GM21526 (cell line): Measurements from ENCODE around the gene OR10Z1.

Source experiments
- ATAC-seq: cut with Tn5 transposase; IDR thresholded peaks from one replicate; pipeline ENCODE4 v1.9.1; 2021; ENCODE audit warnings: moderate library complexity; ENCODE audit not compliant: unreplicated experiment, low FRiP score

The OR10Z1 gene, protein sequence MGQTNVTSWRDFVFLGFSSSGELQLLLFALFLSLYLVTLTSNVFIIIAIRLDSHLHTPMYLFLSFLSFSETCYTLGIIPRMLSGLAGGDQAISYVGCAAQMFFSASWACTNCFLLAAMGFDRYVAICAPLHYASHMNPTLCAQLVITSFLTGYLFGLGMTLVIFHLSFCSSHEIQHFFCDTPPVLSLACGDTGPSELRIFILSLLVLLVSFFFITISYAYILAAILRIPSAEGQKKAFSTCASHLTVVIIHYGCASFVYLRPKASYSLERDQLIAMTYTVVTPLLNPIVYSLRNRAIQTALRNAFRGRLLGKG

DNA sequence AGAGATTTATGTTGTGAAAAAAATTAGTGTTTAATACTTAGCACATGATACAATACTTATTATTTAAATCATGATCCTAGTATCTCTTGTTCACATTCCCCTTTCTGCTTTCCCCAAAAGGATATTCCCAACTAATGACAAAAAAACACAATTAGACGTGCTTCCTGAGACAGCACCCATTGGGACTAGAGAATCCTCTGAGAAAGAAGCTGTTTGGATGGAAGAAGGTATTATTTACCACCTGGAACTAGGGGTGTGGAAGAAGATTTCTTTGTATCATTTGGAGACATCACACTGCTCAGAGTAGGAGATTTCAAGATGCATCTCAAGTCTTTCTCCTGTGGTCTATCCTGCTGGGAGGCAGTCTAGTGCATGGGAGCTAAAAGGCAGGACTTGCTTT is at the start of gene OR10Z1:
OR10Z1 (plus strand) TSS at position 301 of the 400 bp plus-strand sequence. CDS start 1,171 bp downstream, outside the sequence.
- ATAC-seq, result no peak

DNA sequence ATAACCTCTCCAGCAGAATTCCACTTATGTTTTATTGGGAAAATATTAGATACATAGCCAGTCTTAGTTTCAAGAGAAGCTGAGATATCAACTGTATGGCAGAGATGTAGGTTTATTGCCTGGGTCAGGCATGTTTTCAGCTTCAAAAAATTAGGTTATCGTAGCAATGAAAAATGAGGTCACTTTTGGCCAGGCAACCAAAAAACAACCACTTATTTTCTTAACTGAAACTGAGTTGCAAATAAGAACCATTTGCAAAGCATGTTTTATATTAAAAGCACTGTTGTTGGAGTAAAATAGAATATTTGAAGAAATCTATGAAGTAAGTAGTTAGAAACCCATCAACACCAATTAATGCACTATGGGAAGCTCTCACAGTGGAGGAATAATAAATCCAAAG is 45.4 kb upstream of the OR10Z1 start:
- ATAC-seq, result no peak

DNA sequence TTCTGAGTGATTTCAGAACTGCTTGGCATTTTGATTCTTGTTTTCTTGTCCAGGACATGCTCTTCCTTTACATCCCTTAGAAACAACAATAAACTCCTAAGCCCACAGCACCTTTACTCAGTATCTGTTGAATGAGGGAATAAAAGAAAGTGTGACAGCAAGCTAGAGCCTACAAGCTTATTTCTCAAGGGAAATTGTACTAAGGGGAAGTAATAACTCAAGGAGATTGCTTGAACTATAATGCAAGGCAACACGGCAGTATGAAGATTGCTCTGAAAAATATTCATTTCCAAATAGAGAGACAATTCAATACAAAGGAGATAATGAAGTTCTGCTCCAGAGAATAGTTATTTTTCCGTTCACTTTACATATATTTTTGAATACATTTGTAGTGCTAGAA is 41.2 kb upstream of the OR10Z1 start:
- no peak for ATAC-seq

DNA sequence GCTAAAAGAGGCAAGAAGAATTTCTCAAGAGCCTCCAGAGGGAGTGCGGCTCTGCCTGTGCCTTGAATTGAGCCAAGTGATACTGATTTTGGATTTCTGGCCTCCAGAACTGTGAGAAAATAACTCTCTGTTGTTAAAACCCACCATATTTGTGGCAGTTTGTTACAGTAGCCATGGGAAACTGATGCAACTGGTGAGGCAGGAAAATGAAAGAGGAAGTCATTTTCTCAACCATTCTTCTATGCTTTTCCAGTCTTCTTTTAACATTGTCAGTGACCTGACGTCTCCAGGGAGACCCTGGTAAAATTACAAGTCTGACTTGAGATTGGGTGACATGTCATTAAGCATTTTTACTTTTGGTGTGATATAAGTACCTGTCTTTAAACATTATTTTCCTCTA is 40.5 kb upstream of the OR10Z1 start:
- ATAC-seq, result no peak

DNA sequence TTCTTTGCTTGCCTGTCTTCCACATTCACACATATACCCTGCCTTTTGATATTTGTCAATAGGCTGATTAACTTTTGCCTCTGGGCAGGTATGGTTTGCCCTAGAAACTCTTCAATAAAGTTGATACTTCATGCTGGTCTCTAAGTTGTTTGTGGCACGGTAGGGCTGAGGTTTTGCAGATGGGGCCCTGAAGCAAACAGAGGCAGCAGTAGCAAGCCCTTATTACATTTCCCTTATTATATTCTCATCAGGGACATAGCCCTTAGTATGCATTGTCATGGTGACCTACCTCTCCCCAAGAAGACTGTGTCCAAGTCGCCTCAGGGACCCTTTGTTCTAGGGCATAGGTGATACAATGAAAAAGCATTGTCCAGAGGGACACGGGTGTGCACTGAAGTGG is 34.6 kb upstream of the OR10Z1 start, which contains the start of gene OR6P1:
OR6P1 (minus strand) TSS at position 101 of the 400 bp plus-strand sequence. CDS start 6,976 bp downstream, outside the sequence.
- no peak for ATAC-seq

DNA sequence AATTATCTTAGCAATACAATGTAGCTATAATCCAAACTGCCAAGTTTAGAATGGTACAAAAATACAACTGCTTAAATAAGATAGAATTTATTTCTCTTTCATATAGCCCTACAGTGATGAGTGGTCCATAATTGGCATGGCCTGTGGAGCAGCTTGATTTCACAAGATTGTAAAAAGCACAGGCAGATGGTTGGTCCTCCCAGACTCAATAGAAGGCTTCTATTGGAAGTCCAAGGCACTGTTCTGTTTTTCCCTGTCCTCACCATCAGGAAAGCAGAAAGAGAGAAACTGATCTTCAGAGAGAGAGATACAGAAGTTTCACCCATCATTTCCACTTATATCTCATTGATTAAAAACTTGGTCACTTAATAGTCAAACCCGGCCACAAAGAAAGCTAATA is 32.8 kb upstream of the OR10Z1 start:
- ATAC-seq, result no peak

DNA sequence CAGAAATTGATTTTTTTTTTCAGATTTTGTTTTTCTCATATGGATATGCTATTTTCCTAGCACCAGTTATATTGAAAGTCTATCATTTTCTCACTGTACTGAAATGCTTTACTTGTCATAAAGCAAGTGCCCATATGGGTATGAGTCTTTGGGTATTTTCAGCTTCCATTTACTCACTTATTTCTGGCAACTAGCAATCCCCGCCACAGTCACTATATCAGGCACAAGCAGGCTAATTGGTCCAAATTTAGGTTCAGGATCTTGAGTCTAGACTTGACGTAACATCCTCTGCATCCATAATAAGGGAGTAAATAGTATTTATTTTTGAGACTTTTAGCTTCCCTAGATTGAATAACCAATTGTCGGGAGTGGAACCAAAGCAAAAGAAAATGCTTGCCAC is 27.5 kb upstream of the OR10Z1 start:
- no peak for ATAC-seq

DNA sequence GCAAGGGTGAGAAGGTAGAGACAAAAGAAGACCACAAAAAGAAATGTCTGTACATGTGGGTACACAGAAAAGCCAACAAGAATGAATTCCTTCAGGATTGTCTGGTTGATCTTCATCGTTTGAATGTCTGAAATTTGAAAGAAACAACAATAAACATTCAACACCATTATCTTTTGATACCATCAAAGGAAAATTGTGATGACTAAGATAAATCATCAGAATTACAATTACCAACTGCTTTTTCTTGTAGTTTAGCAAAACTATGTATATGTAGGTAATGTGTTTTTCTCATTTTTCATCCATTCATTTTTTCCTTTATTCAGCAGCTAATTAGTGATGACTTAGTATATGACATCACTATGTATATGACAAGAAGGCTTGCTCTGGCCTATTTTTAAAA is 25.3 kb upstream of the OR10Z1 start, which contains the start of gene OR10X1:
OR10X1 (minus strand) TSS at position 167 of the 400 bp plus-strand sequence; CDS start at position 167, 0 bp downstream.
- ATAC-seq, result no peak

DNA sequence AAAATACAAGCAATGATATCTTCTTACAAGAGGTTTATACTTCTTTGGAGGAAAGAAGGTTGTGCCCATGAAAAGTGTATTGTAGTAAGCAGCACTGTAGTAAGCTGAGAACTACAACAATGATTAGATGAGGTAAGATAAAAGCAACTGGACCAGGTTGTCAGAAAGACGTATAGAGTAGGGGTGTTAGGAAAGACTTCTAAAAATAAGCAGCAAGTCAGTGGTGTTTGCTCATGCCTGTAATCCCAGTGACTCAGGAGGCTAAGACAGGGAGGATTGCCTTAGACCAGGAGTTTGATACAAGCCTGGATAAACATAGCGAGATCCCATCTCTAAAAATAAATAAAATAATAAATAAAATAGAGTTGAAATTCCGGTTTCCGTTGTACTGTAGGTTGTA is 21.1 kb upstream of the OR10Z1 start:
- no peak for ATAC-seq

DNA sequence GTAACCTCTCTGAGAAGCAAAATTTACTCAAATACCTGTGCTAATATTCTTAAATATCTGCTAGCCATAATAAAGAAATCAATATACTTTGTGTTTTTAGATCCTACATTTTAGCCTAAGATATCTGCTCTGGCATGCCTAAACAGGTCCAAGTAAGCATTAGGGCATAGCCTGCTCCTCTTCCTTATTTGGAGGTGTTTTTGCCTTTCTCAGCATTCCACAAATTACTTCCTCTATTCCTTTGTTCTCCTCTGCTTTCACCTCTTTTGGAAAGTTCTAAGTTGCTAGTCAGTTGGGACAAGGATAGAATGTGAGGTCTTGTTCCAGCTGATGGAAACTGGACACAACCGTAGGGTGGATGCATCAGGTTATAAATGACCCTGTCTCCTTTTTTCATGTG is 18.1 kb upstream of the OR10Z1 start:
- ATAC-seq, result no peak

DNA sequence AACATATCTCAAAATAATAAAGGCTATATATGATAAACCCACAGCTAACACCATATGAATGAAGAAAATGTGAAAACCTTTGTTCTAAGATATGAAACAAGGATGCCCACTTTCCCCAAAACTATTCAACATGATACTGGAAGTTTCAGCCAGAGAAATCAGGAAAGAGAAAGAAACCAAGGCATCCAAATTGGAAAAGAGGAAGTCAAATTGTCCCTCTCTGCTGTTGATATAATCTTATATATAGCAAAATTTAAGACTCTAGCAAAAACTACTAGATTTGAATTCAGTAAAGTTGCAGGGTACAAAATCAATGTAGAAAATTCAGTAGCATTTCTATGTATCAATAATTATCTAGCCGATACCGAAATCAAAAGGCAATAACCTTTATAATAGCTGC is 4.3 kb upstream of the OR10Z1 start:
- ATAC-seq, result no peak

DNA sequence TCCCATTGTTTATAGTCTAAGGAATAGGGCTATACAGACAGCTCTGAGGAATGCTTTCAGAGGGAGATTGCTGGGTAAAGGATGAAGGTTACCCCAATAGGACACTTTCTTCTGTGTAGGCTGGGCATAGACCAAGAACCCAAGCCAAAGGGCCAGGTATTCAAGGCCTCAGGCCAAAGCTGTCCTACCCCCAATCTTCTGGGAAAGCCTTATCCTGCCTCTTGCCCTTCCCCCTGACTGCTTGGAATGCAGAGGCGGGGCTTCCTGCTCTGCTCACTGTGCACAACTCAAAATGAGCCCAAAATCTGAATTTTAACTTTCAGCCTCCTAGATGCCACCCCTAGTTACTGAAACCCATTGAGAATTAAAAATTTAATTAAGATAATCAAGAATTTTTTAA is 2.2 kb downstream of the OR10Z1 start:
- no peak for ATAC-seq

DNA sequence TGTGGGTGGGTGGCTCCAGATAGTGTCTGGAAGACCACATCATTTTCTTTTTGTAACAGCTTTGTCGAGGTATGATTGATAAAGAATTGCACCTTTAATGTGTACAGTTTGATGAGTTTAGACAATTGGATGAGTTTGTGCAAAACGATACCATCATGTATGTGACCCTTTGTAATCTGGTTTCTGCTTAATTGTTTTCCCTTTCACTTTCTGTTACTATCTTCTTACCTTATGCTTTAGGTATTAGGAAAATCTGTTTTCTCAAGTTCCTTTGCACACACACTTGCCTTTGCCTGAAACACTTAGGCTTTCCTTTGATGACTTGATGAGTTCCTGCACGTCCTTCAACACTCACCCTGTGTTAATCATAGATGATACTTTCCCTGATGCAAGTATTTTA is 6.8 kb downstream of the OR10Z1 start:
- no peak for ATAC-seq

DNA sequence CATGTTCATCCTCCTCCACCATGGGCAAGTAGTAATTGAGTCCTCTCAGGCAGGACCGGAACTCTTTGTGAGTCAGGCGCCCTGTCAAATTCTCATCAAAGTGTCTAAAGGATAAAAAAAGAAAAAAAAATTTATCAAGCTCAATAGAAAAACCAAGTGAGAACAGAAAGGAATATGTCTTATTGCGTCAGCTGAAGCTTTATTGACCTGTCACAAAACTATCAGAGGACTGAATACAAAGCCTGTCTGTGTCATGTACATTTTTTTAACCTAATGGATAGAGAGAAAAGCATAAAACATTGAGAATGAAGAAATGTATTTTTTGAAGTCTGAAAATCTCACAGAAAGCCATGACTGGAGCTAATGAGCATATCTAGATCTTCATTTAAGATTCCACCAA is 8.7 kb downstream of the OR10Z1 start:
- ATAC-seq, result no peak

DNA sequence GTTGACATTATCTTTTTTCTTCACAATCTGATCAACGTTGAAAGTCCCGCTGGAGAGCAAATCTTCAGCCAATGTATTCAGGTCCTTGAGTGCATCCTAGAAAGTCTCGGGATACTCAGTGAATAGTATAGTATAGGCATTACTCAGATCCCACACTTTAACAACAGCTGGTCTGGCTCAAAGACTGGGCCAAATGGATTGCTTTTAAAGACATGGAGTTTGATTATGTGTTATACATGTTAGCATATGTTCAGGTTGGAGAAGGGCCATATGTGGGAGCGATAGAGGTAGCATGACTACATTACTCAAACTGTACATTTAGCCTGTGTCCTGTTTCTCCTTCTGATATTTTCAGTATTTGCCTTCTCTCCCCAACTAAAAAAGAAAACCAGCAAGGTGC is 33.1 kb downstream of the OR10Z1 start:
- ATAC-seq, result no peak

DNA sequence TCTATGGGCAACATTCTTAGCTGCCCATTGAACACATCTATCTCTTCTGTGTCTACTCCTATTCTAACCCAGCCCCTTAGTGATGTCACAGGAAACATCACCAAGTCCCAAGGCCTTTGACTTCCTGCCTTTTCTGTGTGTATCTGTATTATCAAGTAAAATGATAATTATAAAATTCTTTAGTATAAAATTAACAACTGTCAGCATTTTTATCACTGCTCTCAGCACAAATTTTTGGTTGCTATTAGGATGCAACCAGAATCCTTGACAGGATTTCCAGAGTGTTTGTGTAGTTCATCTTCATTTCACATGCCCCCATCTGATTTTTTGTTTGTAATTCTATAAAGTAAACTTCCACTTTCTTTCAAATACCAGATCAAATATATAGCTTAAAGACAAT is 33.8 kb downstream of the OR10Z1 start:
- no peak for ATAC-seq

DNA sequence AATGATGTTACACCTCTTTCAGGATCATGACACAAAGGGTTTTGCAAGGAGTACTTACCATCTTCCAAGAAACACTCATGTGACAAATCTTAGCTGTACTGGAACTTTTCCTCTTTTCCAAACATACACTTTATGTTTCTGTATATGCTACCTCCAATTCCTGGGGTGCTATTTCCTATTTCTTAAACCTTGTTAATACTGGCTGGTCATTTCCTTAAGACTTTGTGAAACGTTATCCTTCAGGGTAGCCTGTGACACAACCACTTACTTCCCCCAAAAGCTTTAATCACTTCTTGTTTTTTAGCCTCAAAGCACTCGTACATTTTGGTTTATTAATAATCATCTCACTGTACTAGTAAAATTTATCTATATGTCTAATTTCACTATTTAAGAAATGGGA is 39.4 kb downstream of the OR10Z1 start:
- ATAC-seq, result no peak

DNA sequence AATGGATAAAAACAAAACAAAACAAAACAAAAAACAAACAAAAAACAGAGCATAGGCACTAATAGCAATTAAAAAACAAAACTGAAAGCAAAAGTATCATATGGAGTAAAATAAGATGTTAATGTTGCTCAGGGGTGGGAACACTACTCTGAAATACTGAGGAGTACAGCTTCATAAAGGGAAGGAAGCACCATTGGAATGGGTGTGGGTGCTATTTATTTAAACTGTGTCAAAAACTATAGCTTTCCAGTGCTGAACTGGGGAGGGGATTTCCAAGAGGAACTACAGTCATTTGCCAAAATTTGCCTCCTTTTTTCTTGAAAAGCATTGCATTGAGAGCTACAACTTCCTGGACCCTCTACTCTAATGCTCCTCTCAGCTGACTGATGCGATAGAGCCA is 41.4 kb downstream of the OR10Z1 start:
- ATAC-seq, result no peak

DNA sequence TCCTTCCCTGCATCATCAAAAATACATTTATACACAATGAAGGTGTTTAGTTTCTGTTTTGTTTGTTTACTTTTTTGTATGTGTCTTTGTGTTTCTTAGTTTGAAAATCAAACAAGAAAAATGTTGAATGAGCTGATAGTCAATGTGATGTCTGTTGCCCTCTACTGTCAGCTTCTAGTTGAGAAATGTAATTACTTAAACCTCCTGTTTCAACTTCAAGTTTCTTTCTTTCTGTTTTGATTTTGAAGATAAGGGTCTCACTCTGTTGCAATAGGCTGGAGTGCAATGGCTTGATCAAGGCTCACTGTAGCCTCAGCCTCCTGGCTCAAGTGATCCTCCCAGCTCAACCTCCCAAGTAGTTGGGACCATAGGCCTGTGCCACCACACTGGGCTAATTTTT is 44.0 kb downstream of the OR10Z1 start:
- ATAC-seq, result no peak

DNA sequence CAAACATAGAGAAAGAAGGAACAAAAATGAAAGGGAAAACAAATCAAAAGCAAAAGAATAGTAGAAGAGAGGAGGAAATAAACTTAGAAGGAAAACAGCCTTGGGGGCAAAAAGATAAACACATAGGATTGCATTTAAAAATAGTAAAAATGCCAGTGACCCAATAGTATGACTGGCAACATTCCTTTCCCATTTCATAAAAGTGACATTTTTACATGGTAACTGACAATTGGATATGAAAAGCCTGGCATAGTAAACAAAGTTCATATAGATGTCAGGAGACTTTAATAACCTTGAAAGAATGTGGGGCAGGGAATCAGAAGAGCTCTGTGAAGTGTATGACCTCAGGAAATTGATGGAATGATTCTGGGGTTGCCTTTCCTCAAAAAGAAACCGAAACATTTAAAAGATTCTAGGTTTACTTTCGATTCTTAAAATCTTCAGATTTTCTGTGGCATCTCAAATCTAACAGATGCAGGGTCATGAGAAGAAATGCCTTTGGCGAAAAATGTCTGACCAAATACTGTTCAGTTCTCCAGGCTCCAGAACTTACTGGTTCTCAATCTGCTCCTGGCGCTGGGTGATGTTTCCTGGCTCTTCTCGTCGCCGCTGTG is 47.8 kb downstream of the OR10Z1 start:
- no peak for ATAC-seq

DNA sequence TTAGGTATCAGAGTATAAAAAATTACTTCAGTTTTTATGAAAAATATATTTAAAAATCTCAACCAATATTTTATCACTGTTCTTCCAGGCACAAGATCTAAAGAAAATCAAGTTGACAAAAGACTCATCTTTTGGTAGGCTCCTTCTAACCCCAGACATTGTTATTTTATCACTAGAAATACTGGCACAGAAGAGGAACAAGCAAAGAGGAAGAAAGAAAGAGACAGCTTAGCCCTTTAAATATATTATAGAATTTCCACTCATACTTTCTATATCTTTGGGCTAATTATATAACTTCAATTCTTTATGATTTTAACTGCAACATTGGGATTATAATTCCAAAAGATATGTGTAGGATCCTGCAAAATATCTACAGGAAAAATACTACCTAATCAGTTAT is 49.0 kb downstream of the OR10Z1 start:
- ATAC-seq, result no peak

DNA sequence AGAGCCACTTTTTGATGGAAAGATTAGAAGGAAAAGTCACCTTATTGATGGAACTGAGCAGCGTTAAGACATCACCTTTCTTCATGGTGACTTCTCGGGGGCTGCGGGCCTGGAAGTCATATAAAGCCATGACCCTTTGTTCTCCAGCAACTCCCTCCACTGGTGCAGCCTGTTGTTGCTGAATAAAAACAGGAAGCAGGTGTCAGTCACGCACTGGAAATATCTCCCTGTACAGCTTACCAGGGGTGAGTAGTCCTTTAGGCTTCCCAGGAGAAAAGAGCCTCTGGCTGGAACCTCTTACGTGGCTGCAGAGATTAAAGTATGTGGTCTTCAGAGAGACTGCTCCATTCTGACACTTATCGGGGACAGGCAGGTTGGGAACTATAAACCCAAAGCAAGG is 49.5 kb downstream of the OR10Z1 start:
- no peak for ATAC-seq
